BLaER1 (cell line): ENCODE measurements around the gene CAVIN4.

ENCODE experiments used
- H3K27ac ChIP-seq: shearing (Covaris generic); formaldehyde crosslinking; 2 replicates; pipeline ENCODE4 v1.8.1; 2022
- H3K27me3 ChIP-seq: shearing (Covaris generic); formaldehyde crosslinking; 2 replicates; pipeline ENCODE4 v1.8.1; 2022
- H3K36me3 ChIP-seq: shearing (Covaris generic); formaldehyde crosslinking; 2 replicates; pipeline ENCODE4 v1.8.1; 2022
- H3K4me1 ChIP-seq: shearing (Covaris generic); formaldehyde crosslinking; 2 replicates; pipeline ENCODE4 v1.8.1; 2022
- H3K4me2 ChIP-seq: shearing (Covaris generic); formaldehyde crosslinking; 2 replicates; pipeline ENCODE4 v1.8.1; 2022
- H3K4me3 ChIP-seq: shearing (Covaris generic); formaldehyde crosslinking; 2 replicates; pipeline ENCODE4 v1.8.1; 2022
- H3K9ac ChIP-seq: shearing (Covaris generic); formaldehyde crosslinking; 2 replicates; pipeline ENCODE4 v1.8.1; 2022
- H3K9me3 ChIP-seq: shearing (Covaris generic); formaldehyde crosslinking; 2 replicates; pipeline ENCODE4 v1.8.1; 2022
- H4K20me1 ChIP-seq: shearing (Covaris generic); formaldehyde crosslinking; 2 replicates; pipeline ENCODE4 v1.8.1; 2022
- Cebpa-rat ChIP-seq: shearing (Covaris generic); IDR thresholded peaks from 2 replicates; pipeline ENCODE4 v1.8.1; 2022

The CAVIN4 gene

DNA sequence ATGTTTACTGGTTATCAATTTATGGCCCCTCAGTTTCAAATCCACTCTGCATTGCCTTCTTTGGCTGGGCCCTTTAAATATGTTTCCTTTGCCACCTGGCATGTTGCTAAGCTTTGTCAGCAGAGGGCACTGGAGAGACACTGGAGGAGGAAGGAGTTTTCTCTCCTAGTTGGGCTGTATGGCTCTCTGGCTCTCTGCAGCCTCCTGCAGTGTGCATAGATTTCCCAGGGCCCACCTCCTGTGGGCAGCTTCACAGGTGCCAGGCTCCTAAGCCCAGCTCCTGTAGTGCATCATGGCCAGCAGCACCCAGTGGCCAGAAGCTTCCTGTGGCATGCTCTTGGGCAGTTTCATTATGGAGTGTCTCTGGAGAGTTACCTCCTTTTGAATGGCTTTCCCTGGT lies 23.3 kb downstream of the CAVIN4 start:
- Histone ChIP-seq H4K20me1 (no peaks in the 10 kb centered on the region), H3K9me3 (no peaks in the 10 kb centered on the region), H3K36me3 (no peaks in the 10 kb centered on the region), H3K27me3 (no peaks in the 10 kb centered on the region), H3K4me2 (no peak overlapping the region), H3K4me1 (peaks cover 12% of the 10 kb centered on the region), H3K9ac (no peak overlapping the region), H3K27ac (no peak overlapping the region), H3K4me3 (no peak overlapping the region)
- no peak for TF ChIP-seq Cebpa-rat

- Histone ChIP-seq H3K27ac (no peak overlapping the region), H3K9ac (no peak overlapping the region), H3K4me2 (no peak overlapping the region), H3K9me3 (no peaks in the 10 kb centered on the region), H3K36me3 (no peaks in the 10 kb centered on the region), H3K4me1 (peaks cover 12% of the 10 kb centered on the region), H4K20me1 (no peaks in the 10 kb centered on the region), H3K27me3 (no peaks in the 10 kb centered on the region), H3K4me3 (no peak overlapping the region)
- no peak for TF ChIP-seq Cebpa-rat
Measured at GRCh38 chr9:100602342-100602801, 24.5 kb downstream of the CAVIN4 start.

GRCh38 chr9:100605405-100605804 lies 27.5 kb downstream of the CAVIN4 start:
- TF ChIP-seq Cebpa-rat: no peak
- no peaks in the 10 kb centered on the region for H3K27me3 ChIP-seq
- no peak overlapping the region for H3K4me2 ChIP-seq
- H3K36me3 ChIP-seq: no peaks in the 10 kb centered on the region
- H3K9me3 ChIP-seq: no peaks in the 10 kb centered on the region
- no peaks in the 10 kb centered on the region for H3K4me1 ChIP-seq
- no peak overlapping the region for H3K27ac ChIP-seq
- no peaks in the 10 kb centered on the region for H4K20me1 ChIP-seq
- no peak overlapping the region for H3K9ac ChIP-seq
- no peak overlapping the region for H3K4me3 ChIP-seq

- Histone ChIP-seq H3K4me2 (no peak overlapping the region), H3K27ac (no peak overlapping the region), H3K9me3 (peaks cover 31% of the 10 kb centered on the region), H3K27me3 (no peaks in the 10 kb centered on the region), H3K4me3 (no peak overlapping the region), H3K9ac (no peak overlapping the region), H3K36me3 (no peaks in the 10 kb centered on the region), H3K4me1 (no peaks in the 10 kb centered on the region), H4K20me1 (no peaks in the 10 kb centered on the region)
- TF ChIP-seq Cebpa-rat: no peak
Measured at GRCh38 chr9:100619194-100619593, 41.3 kb downstream of the CAVIN4 start.

GRCh38 chr9:100619665-100620064 lies 41.8 kb downstream of the CAVIN4 start:
- TF ChIP-seq Cebpa-rat: no peak
- Histone ChIP-seq H3K9ac (no peak overlapping the region), H3K4me2 (no peak overlapping the region), H3K4me3 (no peak overlapping the region), H3K4me1 (no peaks in the 10 kb centered on the region), H3K27me3 (no peaks in the 10 kb centered on the region), H3K9me3 (peaks cover 31% of the 10 kb centered on the region), H4K20me1 (no peaks in the 10 kb centered on the region), H3K27ac (no peak overlapping the region), H3K36me3 (no peaks in the 10 kb centered on the region)

DNA sequence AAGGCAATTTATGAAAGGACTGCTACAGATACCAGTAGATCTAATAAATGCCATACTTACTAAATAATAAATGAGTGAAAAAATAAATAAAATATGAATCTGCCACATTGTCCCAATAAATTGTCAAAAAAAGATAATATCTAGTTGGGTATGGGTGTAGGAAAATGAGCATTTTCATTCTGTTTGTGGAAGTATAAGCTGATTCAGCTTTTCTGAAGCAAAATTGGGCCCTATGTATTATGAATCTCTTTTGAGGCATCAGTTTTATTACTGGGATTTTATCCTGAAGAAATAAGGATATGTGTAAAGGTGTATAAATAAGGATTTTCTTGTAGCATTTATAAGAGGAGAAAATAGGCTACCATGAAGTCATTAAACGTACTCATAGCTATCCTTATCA lies 46.1 kb downstream of the CAVIN4 start:
- Histone ChIP-seq H3K4me3 (no peak overlapping the region), H3K4me1 (no peaks in the 10 kb centered on the region), H3K9ac (no peak overlapping the region), H4K20me1 (no peaks in the 10 kb centered on the region), H3K36me3 (no peaks in the 10 kb centered on the region), H3K27me3 (no peaks in the 10 kb centered on the region), H3K4me2 (no peak overlapping the region), H3K9me3 (peaks cover 8% of the 10 kb centered on the region), H3K27ac (no peak overlapping the region)
- TF ChIP-seq Cebpa-rat: no peak

DNA sequence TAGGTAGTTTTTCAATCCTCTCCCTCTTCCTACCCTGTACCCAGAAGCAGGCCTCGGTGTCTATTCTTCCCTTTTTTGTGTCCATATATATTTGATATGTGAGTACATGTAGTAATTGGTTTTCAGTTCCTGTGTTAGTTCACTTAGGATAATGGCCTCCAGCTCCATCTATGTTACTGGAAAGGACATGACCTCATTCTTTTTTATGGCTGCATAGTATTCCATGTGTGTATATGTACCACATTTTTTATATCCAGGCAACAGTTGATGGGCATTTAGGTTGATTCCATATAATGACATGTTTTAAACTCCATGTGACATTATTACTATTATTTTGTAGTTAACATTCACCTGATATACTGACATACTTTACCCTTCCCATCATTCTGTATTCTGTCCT lies 49.1 kb downstream of the CAVIN4 start:
- no peaks in the 10 kb centered on the region for H3K27me3 ChIP-seq
- no peaks in the 10 kb centered on the region for H3K4me1 ChIP-seq
- no peak overlapping the region for H3K4me3 ChIP-seq
- H3K27ac ChIP-seq: no peak overlapping the region
- no peak for TF ChIP-seq Cebpa-rat
- no peaks in the 10 kb centered on the region; the same call in 1 of the 2 replicates for H3K9me3 ChIP-seq
- no peak overlapping the region for H3K4me2 ChIP-seq
- no peaks in the 10 kb centered on the region for H4K20me1 ChIP-seq
- H3K9ac ChIP-seq: no peak overlapping the region
- no peaks in the 10 kb centered on the region for H3K36me3 ChIP-seq

- H3K36me3 ChIP-seq: no peaks in the 10 kb centered on the region
- no peaks in the 10 kb centered on the region for H3K27me3 ChIP-seq
- no peak overlapping the region for H3K27ac ChIP-seq
- no peak for TF ChIP-seq Cebpa-rat
- no peak overlapping the region for H3K4me2 ChIP-seq
- H4K20me1 ChIP-seq: no peaks in the 10 kb centered on the region
- no peaks in the 10 kb centered on the region for H3K9me3 ChIP-seq
- H3K9ac ChIP-seq: no peak overlapping the region
- H3K4me3 ChIP-seq: no peak overlapping the region
- H3K4me1 ChIP-seq: no peaks in the 10 kb centered on the region
Measured at GRCh38 chr9:100637787-100638186, 59.9 kb downstream of the CAVIN4 start.
